Stimulated activated CD8-positive, alpha-beta memory T cell treated with anti-CD3 and anti-CD28 coated beads, Interleukin-12 subunit alpha, Interleukin-12 subunit beta, amount 100 ng/mL, for 1 hour (primary cell): ENCODE data around the gene SETD6.
"Not testable (repeated sequence)": the region's sequence is repeated elsewhere in the genome, so short reads cannot be mapped to it uniquely, and the experiment has no call there.

Experiments
- DNase-seq: peaks from one replicate; pipeline ENCODE4 v3.0.0-alpha.2; 2020; ENCODE audit warnings: low read depth

Gene SETD6

DNA sequence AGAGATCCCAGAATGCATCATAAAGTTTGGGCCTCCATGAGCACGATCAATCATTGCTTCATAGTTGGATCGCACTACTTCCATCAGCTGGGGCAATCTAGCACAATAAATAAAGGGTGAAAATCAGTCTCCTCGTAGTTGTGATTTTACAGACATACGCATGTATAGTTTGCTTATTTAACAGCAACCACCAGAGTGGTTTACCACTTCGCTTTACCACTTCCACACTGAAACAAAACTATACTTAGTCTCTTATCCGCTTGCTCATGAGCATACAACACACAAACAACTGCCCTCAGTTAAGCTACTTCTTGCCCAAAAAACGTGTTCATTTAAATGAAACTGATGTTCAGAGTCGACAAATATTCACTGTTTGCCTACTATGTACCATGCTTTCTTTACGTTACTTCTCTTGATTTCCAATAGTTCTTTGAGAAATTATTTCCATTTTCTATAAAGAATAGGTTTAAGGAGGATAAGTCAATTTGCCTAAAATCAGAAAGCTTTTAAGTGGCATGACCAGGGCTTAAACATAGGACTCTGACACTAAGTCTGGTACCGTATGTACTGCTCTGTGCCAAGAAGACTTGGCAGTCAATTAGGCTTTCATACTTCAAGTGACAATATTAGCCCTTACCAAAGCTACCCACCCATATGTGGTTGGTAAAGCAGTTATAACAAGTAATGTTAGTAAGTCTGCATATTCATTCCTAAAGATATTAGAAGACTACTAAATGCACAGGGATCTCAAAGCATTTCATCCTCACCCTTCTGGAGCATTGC is 22.0 kb downstream of the SETD6 start:
- no peak for DNase-seq

DNA sequence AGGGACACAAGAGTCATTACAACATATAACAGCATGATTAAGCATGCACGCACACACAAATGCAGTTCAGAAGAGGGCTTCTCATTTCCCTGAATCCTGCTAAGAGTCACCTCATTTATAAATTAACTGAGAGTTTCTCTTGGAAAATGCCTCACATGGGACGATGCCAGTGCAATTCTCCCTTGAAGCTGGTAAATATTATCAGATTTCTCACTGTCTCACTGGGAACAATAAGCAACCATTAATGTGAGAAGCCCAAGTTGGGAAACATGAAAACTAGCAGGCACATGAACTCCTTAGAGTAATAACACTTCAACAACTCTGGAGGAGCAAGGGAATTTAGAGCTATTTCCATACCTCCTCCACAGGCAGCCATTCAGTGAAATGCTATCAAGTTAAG is 26.4 kb downstream of the SETD6 start:
- no peak for DNase-seq

DNA sequence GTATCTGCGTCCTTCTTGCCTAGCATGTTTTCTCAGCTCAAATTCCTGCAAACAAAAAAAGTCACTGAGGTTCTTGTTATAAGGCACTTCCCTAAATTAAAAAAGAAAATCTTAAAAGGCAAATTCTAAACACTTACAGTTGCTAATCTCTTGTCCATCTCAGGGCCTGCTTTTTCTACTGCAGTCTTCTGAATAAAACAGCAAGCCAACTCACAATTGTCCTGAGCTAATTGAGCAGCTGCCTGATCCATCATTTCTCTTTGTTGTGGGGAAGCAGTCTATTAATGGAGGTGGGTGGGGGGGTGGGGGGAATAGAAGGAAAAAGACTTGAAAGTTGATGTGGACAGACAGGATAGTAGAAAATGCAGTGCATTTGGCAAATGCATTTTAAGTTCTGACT is 27.0 kb downstream of the SETD6 start:
- no peak for DNase-seq

DNA sequence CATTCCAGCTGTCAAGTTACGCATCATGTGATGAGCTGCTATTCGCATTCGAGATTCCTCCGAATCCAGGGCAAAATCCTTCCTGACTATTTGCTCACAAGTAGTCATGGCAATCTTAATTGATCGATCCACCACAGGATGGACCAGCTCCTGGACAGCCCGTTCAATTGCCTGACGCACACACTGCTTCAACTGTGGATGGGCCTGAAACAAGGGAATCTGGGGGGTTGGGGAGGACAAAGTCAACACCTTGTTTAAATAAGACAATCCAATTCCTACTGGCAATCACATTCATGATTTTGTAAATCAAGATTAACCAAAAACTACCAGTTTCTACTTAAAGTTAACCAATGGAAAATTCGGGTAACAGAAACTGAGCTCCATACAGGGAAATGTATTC is 28.4 kb downstream of the SETD6 start:
- DNase-seq = no peak

DNA sequence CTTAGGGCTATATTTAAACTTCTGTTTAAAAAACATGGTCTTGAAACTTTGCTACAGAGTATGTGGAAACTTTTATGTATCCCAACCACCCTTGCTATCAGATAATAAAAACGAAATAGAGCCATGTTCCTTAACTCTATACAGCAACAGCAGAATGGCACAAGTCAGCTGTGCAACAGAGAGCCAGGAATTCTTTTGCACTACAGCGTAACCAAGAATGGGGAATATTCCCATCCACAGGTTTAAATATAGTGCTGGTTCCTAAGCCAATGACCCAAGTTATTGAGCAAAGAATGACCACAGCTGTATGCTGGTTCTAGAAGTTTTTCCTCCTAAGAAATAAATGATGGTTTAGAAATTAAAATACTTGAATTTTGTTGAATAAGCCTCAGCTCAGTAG is 33.1 kb downstream of the SETD6 start:
- no peak for DNase-seq

DNA sequence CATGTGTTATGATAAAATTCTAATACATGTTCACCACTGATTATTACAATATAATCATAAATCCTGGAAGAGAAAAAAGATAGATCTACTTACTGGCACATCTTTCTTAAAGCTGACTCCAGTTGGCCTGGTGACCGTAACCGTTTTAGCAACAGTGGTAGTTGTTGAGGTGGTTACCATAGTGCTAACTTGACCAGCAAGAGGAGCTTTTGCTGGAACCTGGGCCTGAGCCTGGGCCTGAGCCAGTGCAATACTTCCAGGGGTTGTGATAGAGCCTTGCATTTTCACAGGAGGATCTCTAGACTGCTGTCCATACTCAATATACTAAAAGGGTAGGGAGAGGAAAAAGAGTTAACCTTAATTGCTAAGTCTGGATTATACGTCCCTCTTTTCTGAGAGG is 36.2 kb downstream of the SETD6 start:
- no peak for DNase-seq

DNA sequence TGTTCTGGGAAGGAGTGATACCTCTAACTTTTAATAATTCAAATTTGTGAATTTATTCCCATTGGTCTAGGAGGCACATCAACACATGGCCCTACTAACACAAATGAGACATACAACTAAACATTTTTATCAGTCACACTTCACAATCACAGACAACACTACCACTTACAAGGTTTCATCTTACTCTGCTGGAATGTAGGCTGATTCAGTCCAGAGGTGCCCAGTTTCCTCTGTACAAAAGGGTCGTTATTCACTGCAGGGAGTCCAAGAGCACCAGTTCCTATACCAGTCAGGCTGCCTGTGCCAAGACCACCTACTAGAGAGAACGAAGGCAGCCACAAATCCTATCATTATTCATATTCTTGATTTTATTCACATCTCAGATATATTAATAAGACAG is 41.4 kb downstream of the SETD6 start:
- no peak for DNase-seq

DNA sequence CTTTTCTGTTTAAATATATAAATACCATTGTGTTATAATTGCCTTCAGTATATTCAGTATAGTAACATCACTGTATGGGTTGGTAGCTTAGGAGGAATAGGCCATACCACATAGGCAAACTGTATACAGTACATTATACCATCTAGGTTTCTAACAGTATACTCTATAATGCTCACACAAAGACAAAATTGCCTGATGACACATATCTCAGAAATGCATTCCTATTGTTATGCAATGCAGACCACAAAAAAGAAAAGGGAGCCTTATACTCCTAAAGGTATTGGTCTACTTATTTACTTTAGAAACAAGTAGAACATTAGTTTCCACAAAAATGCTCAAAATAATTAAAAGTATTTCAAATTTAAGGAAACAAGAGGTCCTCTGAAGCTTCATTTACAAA is 47.9 kb downstream of the SETD6 start:
- no peak for DNase-seq

DNA sequence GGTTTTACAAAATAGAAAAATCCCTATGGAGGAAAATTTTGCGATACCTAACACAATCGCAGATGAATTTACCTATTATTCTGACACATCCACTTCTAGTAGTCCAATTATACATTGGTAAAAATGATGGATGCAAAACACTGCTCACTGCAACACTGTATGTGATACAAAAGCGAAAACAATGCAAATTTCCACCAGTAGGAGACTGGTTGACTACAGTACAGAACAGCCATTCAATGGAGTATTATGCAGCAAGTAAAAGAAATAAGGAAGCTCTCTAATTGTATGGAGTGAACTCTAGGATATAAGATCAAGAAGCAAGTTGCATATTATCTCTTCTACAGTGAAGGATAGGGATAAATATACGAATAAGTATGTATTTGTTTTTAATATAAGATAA is 48.5 kb downstream of the SETD6 start:
- DNase-seq = no peak

DNA sequence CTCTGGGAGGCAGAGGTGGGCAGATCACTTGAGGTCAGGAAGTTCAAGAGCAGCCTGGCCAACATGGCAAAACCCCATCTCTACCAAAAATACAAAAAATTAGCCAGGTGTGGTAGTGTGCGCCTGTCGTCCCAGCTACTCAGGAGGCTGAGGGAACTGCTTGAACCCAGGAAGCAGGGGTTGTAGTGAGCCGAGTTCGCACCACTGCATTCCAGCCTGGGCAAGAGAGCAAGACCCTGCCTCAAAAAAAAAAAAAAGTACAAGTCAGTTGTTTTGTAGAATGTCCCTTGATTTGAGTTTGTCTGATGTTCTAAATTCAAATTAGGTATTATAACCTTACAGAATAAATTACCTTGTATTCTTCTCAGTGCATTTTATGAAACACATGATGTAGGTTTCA is 50.4 kb downstream of the SETD6 start:
- DNase-seq = not testable (repeated sequence)
